NOMO-1 (cell line): ENCODE results near the gene TSPAN6.

Experiments
- DNase-seq, 2 experiments: peaks; one replicate each; lab custom pipeline; 2025; ENCODE audit not compliant: unreplicated experiment in 2 of 2; lab: John Stamatoyannopoulos, UW

TSPAN6 gene

GRCh38 chrX:100636321-100636991 lies at the start of gene TSPAN6:
Gene TSPAN6 (minus strand): TSS chrX:100636806. CDS start chrX:100636694, 112 bp downstream.
- DNase-seq, result peak in 1 of 2 experiments; percentile 13

- DNase-seq, result no peak
These were observed 49.3 kb upstream of the TSPAN6 start for GRCh38 chrX:100685997-100686305.

GRCh38 chrX:100685284-100685996 lies 48.8 kb upstream of the TSPAN6 start:
- peak; percentile 24 to 69 for DNase-seq

DNA sequence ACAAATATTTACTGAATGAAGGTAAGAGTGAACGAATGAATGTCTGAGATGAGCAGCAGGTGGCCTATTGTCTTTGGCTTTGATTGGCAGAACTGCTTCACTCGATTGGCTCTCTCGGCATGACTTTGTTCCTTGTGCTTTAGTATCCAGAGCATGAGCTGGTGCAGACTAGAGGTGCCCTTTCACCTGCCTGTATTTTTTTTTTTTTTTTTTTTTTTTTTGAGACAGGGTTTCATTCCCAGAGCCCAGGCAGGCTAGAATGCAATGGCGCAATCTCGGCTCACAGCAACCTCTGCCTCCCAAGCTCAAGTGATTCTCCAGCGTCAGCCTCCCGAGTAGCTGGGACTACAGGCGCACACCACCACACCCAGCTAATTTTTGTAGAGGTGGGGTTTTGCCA lies 46.3 kb upstream of the TSPAN6 start:
- no peak for DNase-seq

GRCh38 chrX:100681599-100681998 lies 45.0 kb upstream of the TSPAN6 start:
- DNase-seq, result no peak

DNA sequence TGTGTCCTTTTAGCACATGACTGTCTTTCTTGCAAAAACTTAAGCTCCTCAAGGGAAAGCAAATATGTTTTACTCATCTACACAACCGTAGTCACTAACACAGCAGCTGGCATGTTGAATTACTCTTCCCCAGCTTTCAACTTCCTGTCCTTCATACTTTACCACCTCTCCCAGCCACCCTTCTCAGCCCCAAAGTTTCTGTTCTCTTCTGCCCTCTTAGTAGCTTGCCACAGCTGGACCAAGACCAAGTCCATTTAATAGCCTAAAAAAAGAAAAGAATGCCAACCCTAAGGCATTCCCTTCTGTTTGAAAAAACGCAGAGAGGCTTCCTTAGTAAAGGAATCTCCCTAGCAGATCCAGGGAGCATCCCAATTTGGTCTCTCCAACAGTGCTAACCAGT lies 44.1 kb upstream of the TSPAN6 start:
- DNase-seq, result no peak

DNA sequence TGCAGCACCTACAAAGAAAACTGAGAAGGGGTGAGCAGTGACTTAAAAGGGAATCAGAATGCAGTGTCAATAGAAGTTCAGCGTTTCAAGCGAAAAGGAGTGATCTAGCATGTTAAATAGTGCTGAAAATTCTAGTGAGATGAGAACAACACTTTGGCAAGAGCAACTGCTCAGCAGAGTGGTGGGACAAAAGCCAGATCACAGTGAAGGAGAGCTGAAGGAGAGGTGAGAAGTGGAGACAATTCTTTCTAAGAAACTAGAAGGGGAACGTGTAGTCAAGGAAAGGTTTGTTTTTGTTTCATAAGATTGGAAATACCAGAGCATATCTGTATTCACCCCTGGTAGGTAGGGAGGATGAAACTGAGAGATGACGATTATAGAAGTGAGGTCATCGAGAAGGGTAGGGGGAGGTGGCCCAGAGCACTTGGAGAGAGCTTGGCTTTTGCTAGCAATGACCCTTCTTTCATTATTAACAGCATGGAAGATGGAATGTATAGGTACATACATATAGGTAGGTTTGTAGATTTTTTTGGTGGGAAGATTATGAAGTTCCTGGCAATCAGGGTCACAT lies 41.1 kb upstream of the TSPAN6 start:
- DNase-seq, result no peak

DNA sequence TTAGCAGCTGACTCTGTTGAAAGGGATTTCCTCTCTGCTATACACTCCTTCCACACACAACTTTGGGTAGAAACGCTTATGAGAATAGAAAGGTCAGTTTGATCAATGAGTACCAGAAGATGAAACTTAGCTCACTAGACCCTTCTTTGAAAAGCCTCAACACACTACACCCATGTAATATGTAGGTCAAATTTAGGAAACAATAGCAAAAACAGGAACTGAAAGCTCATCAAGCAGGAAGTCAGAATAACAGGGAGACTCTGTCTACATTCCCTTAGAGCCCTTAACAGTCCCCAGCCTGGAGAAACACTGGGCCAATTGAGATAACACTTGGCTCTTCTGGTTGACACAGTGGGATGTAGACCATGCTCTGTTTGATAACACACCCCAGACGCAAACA lies 38.1 kb upstream of the TSPAN6 start:
- peak; percentile 33 to 75 for DNase-seq

GRCh38 chrX:100673397-100673953 lies 36.9 kb upstream of the TSPAN6 start:
- DNase-seq, result no peak

DNA sequence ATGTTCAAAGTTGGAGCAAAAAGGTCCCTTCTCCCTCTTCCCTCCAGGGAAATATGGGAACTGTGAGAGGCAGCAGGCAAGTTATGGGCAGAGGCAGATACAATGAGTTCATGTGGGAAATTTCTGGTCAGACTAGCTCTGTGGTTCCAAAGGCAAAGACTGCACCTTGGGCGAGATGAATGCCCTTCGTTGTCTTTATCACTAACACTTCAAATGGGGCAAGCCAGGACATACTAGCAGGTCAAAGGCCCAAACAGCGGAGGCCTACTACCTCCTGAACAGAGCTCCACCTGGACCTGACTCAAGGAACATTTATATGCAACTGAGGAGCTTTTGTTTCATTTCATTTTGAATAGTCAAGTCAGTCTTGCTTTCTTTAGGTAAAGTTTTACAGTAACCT lies 36.4 kb upstream of the TSPAN6 start:
- DNase-seq, result no peak

DNA sequence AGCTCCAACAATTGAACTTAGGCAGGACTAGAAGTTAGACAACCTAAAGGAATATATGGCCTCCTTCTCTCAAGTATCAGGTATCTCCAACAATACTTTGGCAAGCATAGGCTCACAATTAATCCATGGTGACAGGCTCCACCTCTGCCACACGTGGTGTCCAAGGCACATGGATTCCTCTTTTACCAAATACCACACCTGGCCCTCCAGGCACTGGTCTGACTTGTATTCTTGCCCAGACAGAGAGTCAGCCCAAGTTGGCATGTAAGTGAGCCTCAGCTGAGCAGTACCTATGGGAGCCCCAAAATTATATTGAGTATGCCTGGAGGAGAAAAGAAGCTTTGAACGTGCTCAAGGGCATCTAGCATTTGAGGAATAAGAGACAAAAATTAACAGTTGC lies 27.0 kb upstream of the TSPAN6 start:
- DNase-seq, result no peak

DNA sequence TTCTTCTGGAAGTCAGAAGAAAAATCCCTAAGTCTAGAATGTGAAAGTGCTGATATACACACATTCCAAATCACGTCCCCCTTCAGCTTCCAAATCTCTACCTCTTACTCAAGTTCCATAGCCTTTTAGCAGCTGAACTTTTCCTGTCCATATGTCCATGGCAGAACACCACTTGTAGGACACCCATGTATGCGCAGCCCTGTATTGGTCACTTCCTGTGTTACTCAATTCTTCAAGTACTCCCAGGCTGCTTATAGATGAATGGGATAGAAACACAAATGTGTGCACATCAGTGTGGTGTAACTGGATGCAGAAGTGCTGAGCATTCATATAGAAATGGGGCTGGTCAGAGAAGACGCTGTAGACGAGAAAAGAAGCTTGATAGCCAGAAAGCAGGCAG lies 26.2 kb upstream of the TSPAN6 start:
- DNase-seq, result no peak

- DNase-seq, result no peak
These were observed 25.6 kb upstream of the TSPAN6 start for GRCh38 chrX:100662170-100662569.

- no peak for DNase-seq
These were observed 23.0 kb upstream of the TSPAN6 start for GRCh38 chrX:100659431-100660137.

DNA sequence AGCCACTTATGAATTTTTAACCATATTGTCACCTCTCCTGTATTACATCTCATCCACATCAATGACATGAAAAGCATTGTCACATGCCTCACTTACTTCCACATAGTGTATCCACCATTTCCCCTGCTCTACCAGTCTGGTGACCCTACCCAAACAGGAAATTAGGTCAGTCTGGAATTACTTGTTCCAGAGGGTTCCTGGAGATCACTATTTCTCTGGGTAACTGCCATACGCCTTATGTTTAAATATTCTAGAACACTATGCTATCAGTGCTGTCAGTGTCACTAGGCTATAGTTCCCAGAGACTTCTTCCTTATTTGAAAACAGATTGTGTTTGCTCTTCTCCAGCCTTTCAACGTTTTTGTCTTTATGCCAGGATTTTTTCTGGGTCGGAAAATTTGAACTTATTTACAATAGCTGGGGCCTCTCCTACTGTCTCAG lies 22.4 kb upstream of the TSPAN6 start:
- DNase-seq, result no peak

DNA sequence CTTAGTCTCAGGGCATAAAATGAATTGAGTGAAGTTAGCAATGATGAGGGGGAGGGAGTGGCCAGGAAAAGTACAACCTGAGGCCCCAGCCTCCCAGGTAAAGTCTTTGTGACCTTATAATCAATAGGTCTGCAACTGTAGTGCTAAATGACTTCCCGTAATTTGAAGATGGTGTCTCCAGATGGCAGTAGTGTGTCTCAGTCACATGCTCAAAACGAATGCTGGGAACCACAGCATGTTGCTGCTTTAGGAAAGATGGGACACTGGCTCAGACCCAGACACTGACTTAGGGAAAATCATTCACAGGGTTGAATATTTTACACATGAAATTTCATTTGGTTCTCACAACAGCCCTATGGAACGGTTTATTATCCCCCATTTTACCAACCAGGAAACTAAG lies 17.7 kb upstream of the TSPAN6 start:
- DNase-seq, result no peak

- DNase-seq, result no peak
These were observed 15.7 kb upstream of the TSPAN6 start for GRCh38 chrX:100652266-100652665.

GRCh38 chrX:100650841-100651240 lies 14.2 kb upstream of the TSPAN6 start:
- DNase-seq, result no peak

GRCh38 chrX:100649550-100650356 lies 13.1 kb upstream of the TSPAN6 start:
- DNase-seq, result peak in 1 of 2 experiments; percentile 26
